H1 (cell line): ENCODE results near the gene ABITRAM. TPM values are rescaled to one million over a fixed set of nuclear protein-coding genes. Genes with fewer than 3 reads are reported as not detected.

ENCODE experiments used
- CTCF ChIA-PET: fragments of 300-600 bp; sonication (Branson Sonifier 250); formaldehyde crosslinking; loops from one replicate; lab custom pipeline; 2021; ENCODE audit not compliant: partially characterized antibody; lab: Charles Lee
- POLR2A ChIA-PET: fragments of 300-600 bp; sonication (Branson Sonifier 250); formaldehyde crosslinking; loops from one replicate; lab custom pipeline; 2021; ENCODE audit warnings: inconsistent platforms; ENCODE audit not compliant: partially characterized antibody; lab: Charles Lee
- DNase-seq, 2 experiments: peaks; one replicate each; pipeline versions ENCODE4 v3.0.0 to v3.0.0-alpha.2; 2010 to 2022; ENCODE audit warnings: low spot score in 2 of 2, low read depth in 1 of 2, mixed read lengths in 1 of 2
- FAIRE-seq: peaks from 2 replicates; lab custom pipeline; 2011; peaks lifted over from hg19 to GRCh38; lab: Jason Lieb, UNC
- H2AFZ ChIP-seq: 2 replicates; pipeline ENCODE4 v1.8.1; 2012; ENCODE audit warnings: low read length, inconsistent platforms
- H2AK5ac ChIP-seq: 2 replicates; pipeline ENCODE4 v1.6.1; 2013; ENCODE audit warnings: low read depth, low read length
- H2BK120ac ChIP-seq: replicated peaks from 2 replicates; pipeline ENCODE3; 2013; ENCODE audit warnings: low read depth, low read length, inconsistent platforms
- H2BK12ac ChIP-seq: 2 replicates; pipeline ENCODE4 v1.6.1; 2013; ENCODE audit warnings: low read depth, low read length
- H2BK15ac ChIP-seq: 2 replicates; pipeline ENCODE4 v1.6.1; 2013; ENCODE audit warnings: low read length
- H2BK20ac ChIP-seq: 2 replicates; pipeline ENCODE4 v1.6.1; 2013; ENCODE audit warnings: low read length
- H2BK5ac ChIP-seq: 2 replicates; pipeline ENCODE4 v1.6.1; 2013; ENCODE audit warnings: low read depth, low read length
- H3K14ac ChIP-seq: 2 replicates; pipeline ENCODE4 v1.6.1; 2013; ENCODE audit warnings: inconsistent platforms; ENCODE audit not compliant: insufficient read length
- H3K18ac ChIP-seq: 2 replicates; pipeline ENCODE4 v1.6.1; 2013; ENCODE audit warnings: low read length; ENCODE audit errors: extremely low read depth
- H3K23ac ChIP-seq: 2 replicates; pipeline ENCODE4 v1.6.1; 2013; ENCODE audit warnings: inconsistent platforms; ENCODE audit not compliant: insufficient read length
- H3K23me2 ChIP-seq: 2 replicates; pipeline ENCODE4 v1.6.1; 2013; ENCODE audit warnings: low read depth, low read length
- H3K27ac ChIP-seq: 2 replicates; pipeline ENCODE4 v1.6.1; 2011; ENCODE audit warnings: low read depth, low read length, inconsistent platforms
- H3K27me3 ChIP-seq, 4 experiments: replicated peaks in 1 of 4; 1 replicate in 1 of 4; 2 replicates in 3 of 4; pipeline versions ENCODE4 v1.6.1 to v1.8.1; 2011 to 2013; ENCODE audit warnings: low read length in 3 of 4, mild to moderate bottlenecking in 3 of 4, inconsistent platforms in 2 of 4, mixed read lengths in 2 of 4, moderate library complexity in 1 of 4; ENCODE audit not compliant: control insufficient read depth in 3 of 4, insufficient read depth in 3 of 4; ENCODE audit errors: extremely low read depth in 1 of 4
- H3K36me3 ChIP-seq, 4 experiments: 2 replicates each; pipeline versions ENCODE4 v1.6.1 to v1.8.1; 2011 to 2013; ENCODE audit warnings: mild to moderate bottlenecking in 4 of 4, low read length in 3 of 4, moderate library complexity in 2 of 4, control low read depth in 1 of 4, inconsistent platforms in 1 of 4; ENCODE audit not compliant: insufficient read depth in 4 of 4, control insufficient read depth in 2 of 4
- H3K4ac ChIP-seq: replicated peaks from 2 replicates; pipeline ENCODE3; 2013; ENCODE audit warnings: low read length, low read depth, mixed read lengths, inconsistent platforms; ENCODE audit not compliant: insufficient read length
- H3K4me1 ChIP-seq, 4 experiments: replicated peaks in 1 of 4; 1 replicate in 1 of 4; 2 replicates in 3 of 4; pipeline versions ENCODE4 v1.6.1 to v1.8.1; 2011 to 2013; ENCODE audit warnings: low read length in 3 of 4, inconsistent platforms in 2 of 4, mixed read lengths in 1 of 4; ENCODE audit not compliant: insufficient read depth in 4 of 4, control insufficient read depth in 3 of 4
- H3K4me2 ChIP-seq, 2 experiments: 2 replicates each; pipeline versions ENCODE4 v1.6.1 to v1.8.1; 2011 to 2013; ENCODE audit warnings: low read depth in 2 of 2, low read length in 2 of 2, control low read depth in 1 of 2, inconsistent platforms in 1 of 2, mild to moderate bottlenecking in 1 of 2; ENCODE audit not compliant: insufficient read depth in 1 of 2
- H3K4me3 ChIP-seq, 4 experiments: fragments of 200-600, 300-600 bp in 1 of 4; sonication (generic), shearing (Covaris generic), sonication (Bioruptor Twin) in 1 of 4; 2 replicates each; pipeline versions ENCODE4 v1.5.1 to v1.8.1; 2011 to 2016; ENCODE audit warnings: low read length in 4 of 4, low read depth in 3 of 4, control low read depth in 2 of 4, inconsistent platforms in 2 of 4, mild to moderate bottlenecking in 2 of 4, mixed read lengths in 1 of 4, moderate library complexity in 1 of 4; ENCODE audit not compliant: insufficient read depth in 2 of 4; ENCODE audit errors: extremely low read depth in 1 of 4
- H3K56ac ChIP-seq: replicated peaks from 2 replicates; pipeline ENCODE3; 2013; ENCODE audit warnings: low read depth, mild to moderate bottlenecking, mixed read lengths, low read length, inconsistent platforms; ENCODE audit not compliant: insufficient read length
- H3K79me1 ChIP-seq: 2 replicates; pipeline ENCODE4 v1.6.1; 2013; ENCODE audit warnings: low read depth, low read length, control low read depth
- H3K79me2 ChIP-seq, 2 experiments: 2 replicates each; pipeline versions ENCODE4 v1.6.1 to v1.8.1; 2012 to 2013; ENCODE audit warnings: low read length in 2 of 2, mild to moderate bottlenecking in 2 of 2, inconsistent platforms in 1 of 2; ENCODE audit not compliant: insufficient read depth in 2 of 2, control insufficient read depth in 1 of 2
- H3K9ac ChIP-seq, 4 experiments: replicated peaks in 1 of 4; 1 replicate in 1 of 4; 2 replicates in 3 of 4; pipeline versions ENCODE4 v1.6.1 to v1.8.1; 2011 to 2013; ENCODE audit warnings: low read depth in 3 of 4, low read length in 3 of 4, control low read depth in 2 of 4, mild to moderate bottlenecking in 2 of 4, moderate library complexity in 2 of 4, inconsistent platforms in 1 of 4; ENCODE audit errors: extremely low read depth in 1 of 4
- H3K9me3 ChIP-seq, 2 experiments: 2 replicates each; pipeline versions ENCODE4 v1.6.1 to v1.8.1; 2012 to 2013; ENCODE audit warnings: mild to moderate bottlenecking in 2 of 2, moderate library complexity in 2 of 2, control low read depth in 1 of 2, inconsistent platforms in 1 of 2, low read depth in 1 of 2, low read length in 1 of 2, mixed read lengths in 1 of 2; ENCODE audit not compliant: insufficient read depth in 2 of 2
- H4K20me1 ChIP-seq, 2 experiments: replicated peaks in 1 of 2; 2 replicates each; pipeline versions ENCODE3 to v1.8.1; 2011 to 2013; ENCODE audit warnings: inconsistent platforms in 2 of 2, low read length in 2 of 2, mild to moderate bottlenecking in 1 of 2; ENCODE audit not compliant: insufficient read depth in 2 of 2, control insufficient read depth in 1 of 2
- H4K5ac ChIP-seq: 2 replicates; pipeline ENCODE4 v1.6.1; 2013; ENCODE audit warnings: low read length, low read depth, mixed read lengths, inconsistent platforms; ENCODE audit not compliant: insufficient read length
- H4K8ac ChIP-seq: 2 replicates; pipeline ENCODE4 v1.8.0; 2013; ENCODE audit warnings: mild to moderate bottlenecking, moderate library complexity, low read length, inconsistent platforms; ENCODE audit not compliant: insufficient read depth; ENCODE audit errors: extremely low read depth
- H4K91ac ChIP-seq: replicated peaks from 2 replicates; pipeline ENCODE3; 2013; ENCODE audit warnings: low read length, mixed read lengths, inconsistent platforms; ENCODE audit not compliant: insufficient read length
- ATF2 ChIP-seq: IDR thresholded peaks from 2 replicates; pipeline ENCODE4 v1.6.1; 2012; ENCODE audit warnings: low read length, inconsistent platforms
- BRCA1 ChIP-seq: IDR thresholded peaks from 2 replicates; pipeline ENCODE4 v1.6.1; 2012; ENCODE audit warnings: low read depth, low read length, improper control_type of control experiment
- CREB1 ChIP-seq: IDR thresholded peaks from 2 replicates; pipeline ENCODE4 v1.6.1; 2012; ENCODE audit warnings: inconsistent platforms
- EZH2 ChIP-seq: fragments of 200-600 bp; sonication (generic); IDR thresholded peaks from 2 replicates; pipeline ENCODE4 v1.7.1; 2012; ENCODE audit warnings: low read depth, mild to moderate bottlenecking, moderate library complexity, low read length, inconsistent platforms; ENCODE audit not compliant: severe bottlenecking
- FOSL1 ChIP-seq: IDR thresholded peaks from 2 replicates; pipeline ENCODE4 v1.6.1; 2011; ENCODE audit warnings: mild to moderate bottlenecking, low read depth, low read length, moderate library complexity; ENCODE audit not compliant: insufficient read depth
- GTF2F1 ChIP-seq: IDR thresholded peaks from 2 replicates; pipeline ENCODE4 v1.6.1; 2012; ENCODE audit warnings: low read depth, low read length, improper control_type of control experiment, borderline replicate concordance
- KDM1A ChIP-seq: fragments of 200-600, 300-600 bp; sonication (generic); IDR thresholded peaks from 2 replicates; pipeline ENCODE4 v1.7.1; 2016; ENCODE audit warnings: mild to moderate bottlenecking, low read length, borderline replicate concordance
- MAFK ChIP-seq: IDR thresholded peaks from 2 replicates; pipeline ENCODE4 v1.6.1; 2012; ENCODE audit warnings: low read depth, mild to moderate bottlenecking, improper control_type of control experiment, low read length
- POLR2A ChIP-seq, 2 experiments: IDR thresholded peaks; 1 replicate in 1 of 2; 2 replicates in 1 of 2; pipeline ENCODE4 v1.6.1; 2011; ENCODE audit warnings: low read depth in 2 of 2, low read length in 2 of 2, mild to moderate bottlenecking in 2 of 2; ENCODE audit errors: control extremely low read depth in 1 of 2
- RXRA ChIP-seq: IDR thresholded peaks from 2 replicates; pipeline ENCODE4 v1.6.1; 2011; ENCODE audit warnings: low read depth, mild to moderate bottlenecking, low read length, moderate library complexity; ENCODE audit not compliant: insufficient read depth
- TBP ChIP-seq: IDR thresholded peaks from 2 replicates; pipeline ENCODE4 v1.6.1; 2011; ENCODE audit warnings: low read depth, low read length, improper control_type of control experiment
- ZNF274 ChIP-seq: IDR thresholded peaks from 2 replicates; pipeline ENCODE4 v1.7.0; 2012; ENCODE audit warnings: low read length, borderline replicate concordance; ENCODE audit errors: extremely low read depth
- WGBS, 2 experiments: shearing (Covaris generic) in 1 of 2; methylation state at CpG; one replicate each; pipeline versions ENCODE4 v1.1.6 to v1.1.7; 2013 to 2015; ENCODE audit warnings: low lambda C conversion rate in 2 of 2, mixed read lengths in 2 of 2, inconsistent platforms in 1 of 2, low coverage in 1 of 2, missing lambda C conversion rate in 1 of 2; ENCODE audit not compliant: insufficient replicate concordance in 2 of 2, insufficient coverage in 1 of 2, insufficient read length in 1 of 2; ENCODE audit errors: extremely low coverage in 1 of 2, missing lambda C conversion rate in 1 of 2; 5-methylcytosine and 5-hydroxymethylcytosine counted together
- polyA plus RNA-seq, 7 experiments: library from polyadenylated mRNA; depleted of rRNA in 3 of 7; stranded (reverse) in 5 of 7; unstranded in 2 of 7; fragments of >200 nt in 5 of 7; fragments of 200-250 nt in 2 of 7; gene quantifications; 1 replicate in 5 of 7; 2 replicates in 1 of 7; 4 replicates in 1 of 7; pipeline versions ENCODE4 v1.2.1 to v1.2.3, GENCODE V29; 2011 to 2013; ENCODE audit warnings: missing spikeins in 2 of 7, mixed read lengths in 2 of 7
- total RNA-seq: library from RNA; stranded (reverse); fragmentation: NEBNext Ultra II Directional; extraction: Animal tissue kit (Norgen Biotek cat#: 25700); gene quantifications from 2 replicates; pipeline ENCODE4 v1.2.1, GENCODE V29; 2021
- TF ChIP-seq, protein P1 (sequence below): IDR thresholded peaks from 2 replicates; pipeline ENCODE4 v1.6.1; 2012; ENCODE audit warnings: inconsistent platforms

Gene ABITRAM
- total and polyA plus RNA-seq, 2 of the 8 experiments (the other 6 are each of a cell fraction or from before 2014, with no cell fraction given): 8.4 to 9.0 TPM

DNA sequence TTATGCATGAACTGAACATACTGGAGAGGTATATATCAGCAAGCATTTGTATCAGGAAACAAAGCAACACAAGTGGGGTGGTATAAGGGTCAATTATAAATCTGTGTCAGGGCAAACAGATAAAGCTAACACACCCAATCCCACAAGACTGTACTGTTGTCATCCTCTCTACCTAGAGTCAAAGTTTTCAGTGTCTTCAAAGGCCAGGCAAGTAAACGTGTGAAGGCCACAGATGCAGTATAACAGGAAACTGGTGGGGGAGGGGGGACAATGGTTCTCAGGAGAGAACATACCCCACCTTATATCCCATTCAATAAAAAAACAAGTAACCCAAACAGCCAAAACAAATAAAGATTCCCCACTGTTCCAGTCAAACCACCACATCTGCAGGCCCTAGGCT lies 22.4 kb upstream of the ABITRAM start:
- Histone ChIP-seq H3K27me3 (no peaks in the 10 kb centered on the region), H4K8ac (no peak overlapping the region), H3K4me2 (no peak overlapping the region), H3K4me1 (no peaks in the 10 kb centered on the region), H3K18ac (no peak overlapping the region), H3K36me3 (peaks cover 5 to 58% (median 25%) of the 10 kb centered on the region in 4 experiments; a peak in 7 of 8 replicates), H3K9ac (no peak overlapping the region), H2AK5ac (no peak overlapping the region), H3K56ac (no peak overlapping the region), H3K23me2 (no peaks in the 10 kb centered on the region), H3K9me3 (no peaks in the 10 kb centered on the region), H3K79me1 (no peaks in the 10 kb centered on the region), H3K23ac (no peak overlapping the region), H4K5ac (no peak overlapping the region), H3K14ac (no peak overlapping the region), H4K20me1 (peaks cover 1 to 3% of the 10 kb centered on the region in 2 experiments), H3K4me3 (no peak overlapping the region), H2BK12ac (no peak overlapping the region), H3K27ac (no peak overlapping the region), H2AFZ (no peak overlapping the region), H2BK20ac (no peak overlapping the region), H2BK15ac (no peak overlapping the region), H4K91ac (no peak overlapping the region), H2BK5ac (no peak overlapping the region), H3K79me2 (no peaks in the 10 kb centered on the region), H2BK120ac (no peak overlapping the region), H3K4ac (no peak overlapping the region)
- DNase-seq (no peak), FAIRE-seq (no peak)
- ChIA-PET CTCF (interaction anchor here (0.5 to 0.8 kb wide), 3 partner anchors 8 to 13 kb away, joined by 3 to 4 read pairs (median 3); no protein-coding TSS in a partner anchor), POLR2A (no interaction called here)
- WGBS, 2 experiments: 86% methylated on average over 1 of the region's 1 CpG; no CpG with 5 or more reads in 1 of the 2 experiments
- TF ChIP-seq, protein P1, sequence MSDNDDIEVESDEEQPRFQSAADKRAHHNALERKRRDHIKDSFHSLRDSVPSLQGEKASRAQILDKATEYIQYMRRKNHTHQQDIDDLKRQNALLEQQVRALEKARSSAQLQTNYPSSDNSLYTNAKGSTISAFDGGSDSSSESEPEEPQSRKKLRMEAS: no peak
- TF ChIP-seq TBP (no peak), GTF2F1 (no peak), BRCA1 (no peak), ZNF274 (no peak), ATF2 (no peak), CREB1 (no peak), FOSL1 (no peak), KDM1A (no peak), MAFK (no peak), RXRA (no peak), POLR2A (IDR thresholded peaks at IDR 0.05; ENCODE audit: control extremely low read depth in 1 of 2, low read depth in 2 of 2, low read length in 2 of 2) (no peak), EZH2 (no peak)
